ENCODE data around the gene BTBD9. TPM values are rescaled to one million over a fixed set of nuclear protein-coding genes. Genes with fewer than 3 reads are reported as not detected.

The BTBD9 gene
- total RNA-seq, 1 experiment from 2014 or later: 19.4 TPM

DNA sequence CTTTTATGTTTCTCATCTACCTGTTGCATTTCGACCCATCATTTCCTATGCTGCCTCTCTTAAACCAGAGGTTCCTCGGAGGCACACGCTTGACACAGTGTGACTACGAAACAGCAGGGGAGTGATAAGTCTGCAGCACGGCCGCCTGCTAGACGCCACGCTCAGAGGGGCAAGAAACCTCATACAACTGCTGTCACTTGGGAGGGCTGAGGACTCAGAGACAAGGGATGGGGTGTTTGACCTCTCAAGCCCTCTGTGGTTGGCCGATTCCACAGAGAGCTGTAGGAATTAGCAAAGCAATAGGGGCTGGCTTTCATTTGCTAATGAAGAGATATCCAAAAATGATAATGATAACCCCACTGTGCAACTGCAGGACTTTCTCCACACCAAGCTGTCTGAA lies 447.7 kb downstream of the BTBD9 start:
- no peaks in the 10 kb centered on the region for H3K9me3 Mint-ChIP-seq (ENCODE audit: low read depth, unreplicated experiment)
- intact Hi-C loops (cut with micrococcal nuclease; ENCODE audit: unreplicated experiment): no loop called here
- no peaks in the 10 kb centered on the region for H3K27me3 Mint-ChIP-seq (ENCODE audit: unreplicated experiment)
- no peak for DNase-seq
- CTCF ChIA-PET: no interaction called here
- TF ChIP-seq, protein P1, sequence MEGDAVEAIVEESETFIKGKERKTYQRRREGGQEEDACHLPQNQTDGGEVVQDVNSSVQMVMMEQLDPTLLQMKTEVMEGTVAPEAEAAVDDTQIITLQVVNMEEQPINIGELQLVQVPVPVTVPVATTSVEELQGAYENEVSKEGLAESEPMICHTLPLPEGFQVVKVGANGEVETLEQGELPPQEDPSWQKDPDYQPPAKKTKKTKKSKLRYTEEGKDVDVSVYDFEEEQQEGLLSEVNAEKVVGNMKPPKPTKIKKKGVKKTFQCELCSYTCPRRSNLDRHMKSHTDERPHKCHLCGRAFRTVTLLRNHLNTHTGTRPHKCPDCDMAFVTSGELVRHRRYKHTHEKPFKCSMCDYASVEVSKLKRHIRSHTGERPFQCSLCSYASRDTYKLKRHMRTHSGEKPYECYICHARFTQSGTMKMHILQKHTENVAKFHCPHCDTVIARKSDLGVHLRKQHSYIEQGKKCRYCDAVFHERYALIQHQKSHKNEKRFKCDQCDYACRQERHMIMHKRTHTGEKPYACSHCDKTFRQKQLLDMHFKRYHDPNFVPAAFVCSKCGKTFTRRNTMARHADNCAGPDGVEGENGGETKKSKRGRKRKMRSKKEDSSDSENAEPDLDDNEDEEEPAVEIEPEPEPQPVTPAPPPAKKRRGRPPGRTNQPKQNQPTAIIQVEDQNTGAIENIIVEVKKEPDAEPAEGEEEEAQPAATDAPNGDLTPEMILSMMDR (IDR thresholded peaks at IDR 0.05; ENCODE audit: unreplicated experiment): no peak
- H3K4me3 Mint-ChIP-seq (ENCODE audit: low read depth, unreplicated experiment): no peak overlapping the region
- BruUV-seq (replicated peaks): no TSS peak
- no peaks in the 10 kb centered on the region for H3K36me3 Mint-ChIP-seq (ENCODE audit: insufficient read depth, unreplicated experiment)
- H3K4me1 Mint-ChIP-seq (ENCODE audit: low read depth, unreplicated experiment): no peaks in the 10 kb centered on the region
- no peak overlapping the region for H3K27ac Mint-ChIP-seq (ENCODE audit: unreplicated experiment)

DNA sequence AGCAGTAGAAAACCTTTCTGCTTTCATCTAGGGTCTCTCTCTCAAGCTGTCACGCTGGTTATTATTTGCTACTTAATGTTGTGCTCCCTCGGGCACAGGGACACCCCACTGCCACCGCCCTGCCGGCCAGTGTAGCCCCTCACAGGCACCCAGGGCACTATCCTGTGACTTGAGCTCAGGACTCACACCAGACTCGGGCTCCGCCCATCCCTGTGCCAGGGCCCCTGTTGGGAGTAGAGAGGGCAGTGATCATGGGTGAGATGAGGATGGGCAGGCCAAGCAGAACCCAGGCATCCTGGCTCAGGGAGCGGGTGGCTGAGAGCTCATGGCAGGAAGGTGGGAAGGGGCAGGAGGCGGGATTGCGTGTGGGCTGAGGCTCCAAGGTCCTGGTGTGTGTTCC lies 448.3 kb downstream of the BTBD9 start:
- intact Hi-C loops (cut with micrococcal nuclease; ENCODE audit: unreplicated experiment): no loop called here
- Mint-ChIP-seq H3K27me3 (ENCODE audit: unreplicated experiment) (no peaks in the 10 kb centered on the region), H3K4me1 (ENCODE audit: low read depth, unreplicated experiment) (no peaks in the 10 kb centered on the region), H3K36me3 (ENCODE audit: insufficient read depth, unreplicated experiment) (no peaks in the 10 kb centered on the region), H3K9me3 (ENCODE audit: low read depth, unreplicated experiment) (no peaks in the 10 kb centered on the region), H3K4me3 (ENCODE audit: low read depth, unreplicated experiment) (no peak overlapping the region), H3K27ac (ENCODE audit: unreplicated experiment) (no peak overlapping the region)
- DNase-seq: no peak
- CTCF ChIA-PET: interaction anchor here (0.6 kb wide), 1 partner anchor 1142 kb away, joined by 3 read pairs; no protein-coding TSS in a partner anchor
- no TSS peak for BruUV-seq (replicated peaks)
- TF ChIP-seq, protein P1 (IDR thresholded peaks at IDR 0.05; ENCODE audit: unreplicated experiment): no peak

DNA sequence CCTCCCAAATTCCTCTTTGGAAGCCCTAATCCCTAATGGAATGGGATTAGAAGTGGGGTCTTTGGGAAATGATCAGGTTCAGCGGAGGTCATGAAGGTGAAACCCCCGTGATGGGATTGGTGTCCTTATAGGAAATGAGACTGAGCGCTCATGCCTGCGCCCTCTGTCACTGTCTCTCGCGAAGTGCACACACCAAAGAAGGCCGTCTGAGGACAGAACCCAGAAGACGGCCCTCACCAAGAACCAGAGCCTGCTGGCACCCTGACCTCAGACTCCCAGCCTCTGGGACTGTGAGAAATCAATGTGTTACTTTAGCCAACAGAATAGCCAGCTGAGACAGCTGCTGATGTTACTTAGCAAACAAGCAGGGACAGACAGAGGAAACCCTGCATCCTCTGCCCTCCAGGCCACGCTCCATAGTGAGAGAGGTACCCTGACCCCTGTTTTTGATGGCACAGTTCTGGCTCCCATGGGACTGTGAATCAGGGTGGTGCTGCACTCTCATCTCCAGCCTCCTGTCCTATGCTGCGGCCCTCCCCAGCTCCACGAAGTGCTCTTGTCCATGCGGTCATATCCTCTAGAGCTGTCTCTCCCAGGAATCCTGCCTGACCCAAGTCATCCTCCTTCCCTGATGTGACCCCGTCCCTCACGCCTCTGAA lies 450.9 kb downstream of the BTBD9 start:
- H3K27ac Mint-ChIP-seq (ENCODE audit: unreplicated experiment): no peak overlapping the region
- no peaks in the 10 kb centered on the region for H3K9me3 Mint-ChIP-seq (ENCODE audit: low read depth, unreplicated experiment)
- H3K36me3 Mint-ChIP-seq (ENCODE audit: insufficient read depth, unreplicated experiment): no peaks in the 10 kb centered on the region
- CTCF ChIA-PET: no interaction called here
- intact Hi-C loops (cut with micrococcal nuclease; ENCODE audit: unreplicated experiment): no loop called here
- TF ChIP-seq, protein P1 (IDR thresholded peaks at IDR 0.05; ENCODE audit: unreplicated experiment): no peak
- no TSS peak for BruUV-seq (replicated peaks)
- no peaks in the 10 kb centered on the region for H3K4me1 Mint-ChIP-seq (ENCODE audit: low read depth, unreplicated experiment)
- DNase-seq: no peak
- no peak overlapping the region for H3K4me3 Mint-ChIP-seq (ENCODE audit: low read depth, unreplicated experiment)
- no peaks in the 10 kb centered on the region for H3K27me3 Mint-ChIP-seq (ENCODE audit: unreplicated experiment)

DNA sequence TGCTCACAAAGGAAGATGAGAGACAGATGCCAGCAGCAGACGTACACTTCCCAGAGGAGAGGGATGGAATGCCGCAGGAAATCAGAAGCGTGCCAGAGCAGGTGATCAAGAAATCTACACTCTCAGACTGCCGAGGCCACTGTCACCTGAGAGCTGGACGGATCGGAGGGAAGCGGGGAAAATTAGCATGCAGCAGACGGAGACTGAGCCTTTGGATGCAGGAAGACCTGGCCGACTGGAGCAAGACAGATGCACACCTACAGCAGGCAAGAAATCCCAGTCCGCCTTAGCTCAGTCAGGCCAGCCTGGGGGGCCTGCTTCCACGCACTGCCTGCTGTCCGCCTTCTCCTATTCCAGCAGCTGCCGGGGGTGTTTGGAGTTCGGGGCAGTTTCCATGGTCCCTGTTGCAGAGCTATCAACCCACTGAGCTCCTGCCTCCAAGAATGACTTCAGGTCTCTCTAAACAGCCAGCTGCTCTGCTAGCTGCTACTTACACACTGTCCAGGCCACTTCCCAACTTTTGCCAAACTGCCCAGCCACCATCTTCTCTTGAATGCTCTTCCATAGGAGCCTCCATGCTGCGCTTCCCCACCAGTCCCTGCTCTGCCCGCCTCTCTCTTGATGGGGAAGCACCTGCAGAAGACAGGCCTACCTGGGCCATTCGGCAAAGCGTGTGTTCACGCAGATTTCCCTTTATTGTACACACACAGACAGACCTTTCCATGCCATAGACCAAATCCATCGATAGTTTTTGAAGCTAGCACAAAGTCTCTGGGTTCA lies 451.7 kb downstream of the BTBD9 start:
- TF ChIP-seq, protein P1 (IDR thresholded peaks at IDR 0.05; ENCODE audit: unreplicated experiment): no peak
- Mint-ChIP-seq H3K27ac (ENCODE audit: unreplicated experiment) (no peak overlapping the region), H3K9me3 (ENCODE audit: low read depth, unreplicated experiment) (no peaks in the 10 kb centered on the region), H3K4me1 (ENCODE audit: low read depth, unreplicated experiment) (no peaks in the 10 kb centered on the region), H3K36me3 (ENCODE audit: insufficient read depth, unreplicated experiment) (no peaks in the 10 kb centered on the region), H3K4me3 (ENCODE audit: low read depth, unreplicated experiment) (no peak overlapping the region), H3K27me3 (ENCODE audit: unreplicated experiment) (no peaks in the 10 kb centered on the region)
- CTCF ChIA-PET: no interaction called here
- intact Hi-C loops (cut with micrococcal nuclease; ENCODE audit: unreplicated experiment): no loop called here
- no TSS peak for BruUV-seq (replicated peaks)
- no peak for DNase-seq

Measured in Calu3 (cell line).